LNCaP clone FGC (cell line): Measurements from ENCODE around the gene DGUOK.

Experiments
- DNase-seq: peaks from one replicate; pipeline ENCODE4 v3.0.0-alpha.2; 2011; ENCODE audit warnings: low read depth
- H3K4me3 ChIP-seq: 2 replicates; pipeline ENCODE4 v1.5.1; 2011; ENCODE audit warnings: mild to moderate bottlenecking, low read depth, low read length, control low read depth
- CTCF ChIP-seq: IDR thresholded peaks from 2 replicates; pipeline ENCODE4 v1.5.1; 2012; ENCODE audit warnings: mild to moderate bottlenecking; ENCODE audit not compliant: control insufficient read depth, insufficient read depth; ENCODE audit errors: extremely low read depth

Gene DGUOK

GRCh38 chr2:73998451-73998850 lies 71.8 kb downstream of the DGUOK start:
- TF ChIP-seq CTCF: no peak
- DNase-seq: no peak
- H3K4me3 ChIP-seq: no peak overlapping the region

GRCh38 chr2:73998933-73999332 lies 72.3 kb downstream of the DGUOK start:
- no peak for TF ChIP-seq CTCF
- DNase-seq: no peak
- H3K4me3 ChIP-seq: no peak overlapping the region

GRCh38 chr2:73999881-74000597 lies 73.4 kb downstream of the DGUOK start:
- no peak for TF ChIP-seq CTCF
- H3K4me3 ChIP-seq: no peak overlapping the region
- DNase-seq: no peak

- no peak overlapping the region for H3K4me3 ChIP-seq
- no peak for DNase-seq
These were observed 74.0 kb downstream of the DGUOK start for GRCh38 chr2:74000666-74001065.

GRCh38 chr2:74001121-74001520 lies 74.4 kb downstream of the DGUOK start:
- no peak overlapping the region for H3K4me3 ChIP-seq
- no peak for DNase-seq
- TF ChIP-seq CTCF: no peak

More at GRCh38 chr2:74000666-74001065, 74.0 kb downstream of the DGUOK start:
- no peak for TF ChIP-seq CTCF

- DNase-seq: no peak
- H3K4me3 ChIP-seq: no peak overlapping the region
These were observed 75.3 kb downstream of the DGUOK start for GRCh38 chr2:74001781-74002504.

More at GRCh38 chr2:74001781-74002504, 75.3 kb downstream of the DGUOK start:
- TF ChIP-seq CTCF: no peak
